Measurements from ENCODE around the gene NT5DC2. TPM values are rescaled to one million over a fixed set of nuclear protein-coding genes. Genes with fewer than 3 reads are reported as not detected.

NT5DC2 gene
- total and polyA plus RNA-seq, 2 of the 8 experiments (the other 6 are each of a cell fraction or from before 2014, with no cell fraction given), result 331 to 477 TPM

DNA sequence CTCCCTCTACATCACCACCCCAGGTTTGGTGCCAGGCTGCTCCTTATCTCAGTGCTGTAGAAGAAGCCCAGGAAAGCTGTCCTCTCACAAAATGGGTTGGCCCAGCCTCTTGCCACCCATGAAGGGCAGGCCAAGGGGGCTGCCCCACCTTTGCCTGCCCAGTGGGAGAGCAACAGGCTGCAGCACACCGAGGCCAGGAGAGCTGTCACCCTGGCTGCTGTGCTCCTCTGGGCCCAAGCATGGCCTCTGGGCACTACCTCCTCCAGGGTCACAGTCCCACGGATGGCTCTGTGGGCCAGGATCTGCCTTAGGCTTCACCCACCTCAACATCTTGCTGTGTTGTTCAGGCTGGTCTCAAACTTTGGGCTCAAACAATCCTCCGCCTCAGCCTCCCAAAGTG is 44.9 kb downstream of the NT5DC2 start:
- no peak overlapping the region for H2BK5ac ChIP-seq (ENCODE audit: low read depth, low read length)
- no peak overlapping the region for H4K91ac ChIP-seq (replicated peaks; ENCODE audit: insufficient read length, low read length)
- H3K14ac ChIP-seq (ENCODE audit: insufficient read length), result no peak overlapping the region
- no peak overlapping the region for H3K4me2 ChIP-seq (ENCODE audit: insufficient read depth in 1 of 2, low read depth in 2 of 2, low read length in 2 of 2)
- whole genome bisulfite sequencing, 2 experiments (ENCODE audit: extremely low coverage in 1 of 2, insufficient coverage in 1 of 2, insufficient read length in 1 of 2, insufficient replicate concordance in 2 of 2, low coverage in 1 of 2, low lambda C conversion rate in 2 of 2, missing lambda C conversion rate in 1 of 2), result 93% methylated on average over 3 of the region's 3 CpGs; no CpG with 5 or more reads in 1 of the 2 experiments
- H3K79me1 ChIP-seq (ENCODE audit: low read depth, low read length), result no peaks in the 10 kb centered on the region; the same call in 1 of the 2 replicates
- H2BK20ac ChIP-seq (ENCODE audit: low read length), result no peak overlapping the region
- no peak overlapping the region for H2BK15ac ChIP-seq (ENCODE audit: low read length)
- H3K27me3 ChIP-seq (replicated peaks in 1 of 4; ENCODE audit: control insufficient read depth in 3 of 4, extremely low read depth in 1 of 4, insufficient read depth in 3 of 4, low read length in 3 of 4), result no peaks in the 10 kb centered on the region
- H2AK5ac ChIP-seq (ENCODE audit: low read depth, low read length), result no peak overlapping the region
- H2BK12ac ChIP-seq (ENCODE audit: low read depth, low read length), result no peak overlapping the region
- H3K27ac ChIP-seq (ENCODE audit: low read depth, low read length), result no peak overlapping the region
- peaks cover 0 to 22% of the 10 kb centered on the region in 2 experiments for H4K20me1 ChIP-seq (replicated peaks in 1 of 2; ENCODE audit: control insufficient read depth in 1 of 2, insufficient read depth in 2 of 2, low read length in 2 of 2)
- POLR2A ChIA-PET (ENCODE audit: partially characterized antibody), result interaction anchor here (1.3 to 1.6 kb wide), 3 partner anchors 9 to 28 kb away, joined by 3 to 5 read pairs (median 4); no protein-coding TSS in a partner anchor
- H4K8ac ChIP-seq (ENCODE audit: extremely low read depth, insufficient read depth, low read length), result no peak overlapping the region
- no peak overlapping the region for H2BK120ac ChIP-seq (replicated peaks; ENCODE audit: low read depth, low read length)
- no peak overlapping the region for H4K5ac ChIP-seq (ENCODE audit: insufficient read length, low read depth, low read length)
- DNase-seq (ENCODE audit: low read depth in 1 of 2, low spot score in 2 of 2) (no peak), FAIRE-seq (no peak)
- no peaks in the 10 kb centered on the region for H3K79me2 ChIP-seq (ENCODE audit: control insufficient read depth in 1 of 2, insufficient read depth in 2 of 2, low read length in 2 of 2)
- H3K56ac ChIP-seq (replicated peaks; ENCODE audit: insufficient read length, low read depth, low read length), result no peak overlapping the region
- H3K9ac ChIP-seq (replicated peaks in 1 of 4; ENCODE audit: extremely low read depth in 1 of 4, low read depth in 3 of 4, low read length in 3 of 4), result no peak overlapping the region
- no peak overlapping the region for H3K4ac ChIP-seq (replicated peaks; ENCODE audit: insufficient read length, low read depth, low read length)
- no peak overlapping the region for H3K23ac ChIP-seq (ENCODE audit: insufficient read length)
- no peaks in the 10 kb centered on the region for H3K23me2 ChIP-seq (ENCODE audit: low read depth, low read length)
- no peak overlapping the region for H3K4me3 ChIP-seq (ENCODE audit: extremely low read depth in 1 of 4, insufficient read depth in 2 of 4, low read depth in 3 of 4, low read length in 4 of 4)
- CTCF ChIA-PET (ENCODE audit: partially characterized antibody), result interaction anchor here (0.9 to 2.0 kb wide), 3 partner anchors 14 to 60 kb away, joined by 3 to 7 read pairs (median 4); no protein-coding TSS in a partner anchor
- no peak overlapping the region for H3K18ac ChIP-seq (ENCODE audit: extremely low read depth, low read length)
- H3K9me3 ChIP-seq (ENCODE audit: insufficient read depth in 2 of 2, low read depth in 1 of 2, low read length in 1 of 2), result no peaks in the 10 kb centered on the region
- no peaks in the 10 kb centered on the region; a peak in 2 of 7 replicates for H3K4me1 ChIP-seq (replicated peaks in 1 of 4; ENCODE audit: control insufficient read depth in 3 of 4, insufficient read depth in 4 of 4, low read length in 3 of 4)
- H2AFZ ChIP-seq (ENCODE audit: low read length), result no peak overlapping the region
- H3K36me3 ChIP-seq (ENCODE audit: control insufficient read depth in 2 of 4, insufficient read depth in 4 of 4, low read length in 3 of 4), result peaks cover 21 to 64% (median 43%) of the 10 kb centered on the region in 4 experiments
